Mesenteric fat pad (tissue), 1 donor: Measurements from ENCODE around the gene CEBPB. TPM values are rescaled to one million over a fixed set of nuclear protein-coding genes. Genes with fewer than 3 reads are reported as not detected.

Experiments used
- DNase-seq: peaks from one replicate; pipeline ENCODE4 v3.0.0-alpha.2; 2020; ENCODE audit warnings: low spot score
- total RNA-seq: library from RNA; stranded (reverse); fragmentation: NEBNext Ultra II Directional; extraction: Animal tissue kit (Norgen Biotek cat#: 25700); gene quantifications from one replicate; pipeline ENCODE4 v1.2.1, GENCODE V29; 2021
- donor health status: DM: yes; HTN: yes; CAD: no.

The CEBPB gene
- total RNA-seq, 1 donor from 2014 or later: 434 TPM

GRCh38 chr20:50210066-50210619 lies 19.5 kb downstream of the CEBPB start:
- DNase-seq: no peak

DNA sequence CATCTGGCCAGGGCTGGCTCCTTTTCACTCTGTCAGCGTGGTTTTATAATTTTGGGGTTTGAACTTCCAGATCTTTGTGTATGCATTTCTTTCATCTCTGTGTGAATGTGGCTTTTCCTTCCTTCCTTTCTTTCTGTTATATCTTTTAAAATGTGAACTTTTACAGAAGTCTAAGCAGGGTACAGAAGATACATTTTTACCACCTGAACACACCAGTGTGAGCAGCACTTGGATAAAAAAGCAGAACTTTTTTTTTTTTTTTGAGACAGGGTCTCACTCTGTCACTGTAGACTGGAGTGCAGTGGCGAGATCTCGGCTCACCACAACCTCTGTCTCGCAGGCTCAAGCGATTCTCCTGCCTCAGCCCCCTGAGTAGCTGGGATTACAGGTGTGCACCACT lies 20.5 kb downstream of the CEBPB start:
- no peak for DNase-seq

- DNase-seq: no peak
Measured at GRCh38 chr20:50213531-50214106, 23.0 kb downstream of the CEBPB start.

- DNase-seq: no peak
Measured at GRCh38 chr20:50214226-50215024, 23.8 kb downstream of the CEBPB start.

DNA sequence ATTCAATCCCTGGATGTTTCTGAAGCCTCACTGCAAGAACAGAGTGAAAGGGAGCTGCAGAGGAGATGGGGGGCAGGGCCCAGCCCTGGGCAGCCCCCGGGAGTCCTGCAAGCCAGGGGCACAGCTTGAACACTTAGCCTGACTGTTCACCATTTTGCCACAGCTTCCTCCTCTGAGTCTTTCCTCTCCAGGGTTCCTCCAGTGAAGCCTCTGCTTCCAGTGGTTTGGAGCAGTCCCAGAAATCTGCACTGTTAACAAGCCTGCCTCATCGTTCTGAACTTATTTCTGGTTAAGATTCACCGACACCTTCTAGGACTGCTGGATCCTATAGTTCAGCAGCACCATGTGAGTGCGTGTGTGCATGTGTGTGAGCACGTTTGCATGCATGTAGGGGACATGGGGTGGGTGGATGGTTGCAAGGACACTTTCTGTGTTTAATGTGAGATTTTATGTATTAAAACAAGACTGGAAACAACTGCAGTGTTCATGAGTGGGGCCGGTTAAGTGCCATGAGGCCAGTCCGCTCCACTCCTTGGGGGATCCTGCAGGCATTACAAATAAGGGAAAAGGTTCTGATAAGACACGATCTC lies 24.6 kb downstream of the CEBPB start:
- DNase-seq: no peak

DNA sequence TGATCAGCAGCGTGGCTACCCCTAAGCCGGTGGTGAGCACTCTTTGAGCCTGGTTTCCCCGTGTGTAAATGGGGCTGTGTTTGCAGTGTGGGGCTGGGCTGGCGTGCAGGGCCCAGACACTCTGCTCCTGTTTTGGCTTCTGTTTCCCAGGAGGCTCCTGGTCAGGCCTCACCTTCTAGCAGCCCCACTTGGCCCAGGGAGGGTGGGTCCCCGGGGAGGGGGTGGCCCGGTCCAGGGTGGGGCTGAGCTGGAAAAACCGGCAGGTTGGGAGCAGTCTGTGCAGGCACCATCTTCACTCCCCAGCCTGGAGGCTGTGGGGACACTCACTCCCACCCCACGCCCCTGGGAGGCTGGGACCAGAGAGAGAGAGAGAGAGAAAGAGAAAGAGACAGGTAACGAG lies 25.3 kb downstream of the CEBPB start:
- no peak for DNase-seq

DNA sequence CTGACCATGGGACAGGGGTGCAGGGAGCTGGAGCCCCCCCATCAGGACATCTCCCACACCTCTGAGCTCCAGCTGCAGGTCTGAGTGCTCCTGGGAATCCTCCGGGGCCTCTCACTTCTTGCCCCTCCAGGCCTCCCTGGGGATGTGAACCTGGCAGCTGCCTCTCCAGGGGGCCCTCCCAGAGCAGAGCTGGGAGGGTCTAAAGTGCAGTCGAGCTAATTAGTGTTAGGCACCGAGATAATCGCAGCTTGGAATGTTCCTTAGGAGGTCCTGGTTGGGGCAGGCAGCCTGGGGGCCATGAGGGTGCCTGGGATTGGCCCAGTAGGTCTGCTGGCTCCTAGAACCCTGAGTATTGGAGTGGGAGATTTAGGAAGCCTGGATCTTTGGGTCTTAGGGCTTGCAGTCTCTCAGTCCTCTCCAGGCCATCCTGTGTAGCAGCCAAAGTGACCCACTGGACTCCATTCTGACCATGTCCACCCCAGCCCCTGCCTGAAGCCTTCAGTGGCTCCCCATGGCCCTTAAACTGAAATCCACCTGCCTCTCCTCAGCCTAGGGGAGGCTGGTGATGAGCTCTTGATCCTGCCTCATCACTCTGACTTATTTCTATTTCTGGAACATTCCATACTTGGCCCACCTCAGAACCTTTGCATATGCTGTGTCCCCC lies 26.0 kb downstream of the CEBPB start:
- DNase-seq: no peak

DNA sequence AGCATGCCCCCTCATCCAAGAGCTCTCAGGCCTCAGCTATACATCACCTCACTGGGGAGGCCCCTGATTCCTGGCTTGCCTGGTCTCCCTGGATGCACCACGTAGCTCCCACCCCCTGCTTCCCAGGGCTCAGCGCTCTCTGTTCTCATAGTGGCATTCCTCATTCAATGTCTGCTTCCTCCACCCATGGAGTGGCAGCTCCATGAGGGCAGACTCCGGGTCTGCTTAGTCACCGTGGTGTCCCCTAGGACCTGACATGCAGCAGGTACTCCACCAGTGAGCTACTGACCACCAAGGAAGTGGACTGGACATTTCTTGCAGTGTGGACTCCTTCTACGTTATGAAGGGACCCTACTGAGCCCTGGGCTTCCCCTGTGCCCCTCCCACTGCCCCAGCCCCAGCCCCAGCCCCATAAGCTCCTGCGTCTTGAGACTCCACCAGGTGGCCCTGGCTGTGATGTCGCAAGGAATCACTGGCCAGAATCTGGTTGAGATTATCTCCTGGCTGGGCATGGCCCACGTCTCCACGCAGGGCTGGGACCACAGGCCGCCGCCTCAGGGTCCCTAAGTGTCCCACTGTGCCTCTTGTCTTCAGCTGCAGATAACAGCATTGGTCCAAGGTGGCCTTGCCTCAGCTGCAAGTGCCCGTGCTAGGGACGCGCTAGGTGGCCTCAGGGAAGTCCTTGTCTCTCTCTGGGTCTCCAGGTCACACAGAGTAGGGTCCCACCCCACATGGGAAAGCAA lies 26.7 kb downstream of the CEBPB start:
- DNase-seq: no peak

GRCh38 chr20:50218987-50219435 lies 28.4 kb downstream of the CEBPB start:
- no peak for DNase-seq

GRCh38 chr20:50219600-50219999 lies 29.0 kb downstream of the CEBPB start:
- DNase-seq: no peak

- DNase-seq: no peak
Measured at GRCh38 chr20:50220093-50220893, 29.7 kb downstream of the CEBPB start.

GRCh38 chr20:50220894-50221365 lies 30.3 kb downstream of the CEBPB start:
- no peak for DNase-seq

DNA sequence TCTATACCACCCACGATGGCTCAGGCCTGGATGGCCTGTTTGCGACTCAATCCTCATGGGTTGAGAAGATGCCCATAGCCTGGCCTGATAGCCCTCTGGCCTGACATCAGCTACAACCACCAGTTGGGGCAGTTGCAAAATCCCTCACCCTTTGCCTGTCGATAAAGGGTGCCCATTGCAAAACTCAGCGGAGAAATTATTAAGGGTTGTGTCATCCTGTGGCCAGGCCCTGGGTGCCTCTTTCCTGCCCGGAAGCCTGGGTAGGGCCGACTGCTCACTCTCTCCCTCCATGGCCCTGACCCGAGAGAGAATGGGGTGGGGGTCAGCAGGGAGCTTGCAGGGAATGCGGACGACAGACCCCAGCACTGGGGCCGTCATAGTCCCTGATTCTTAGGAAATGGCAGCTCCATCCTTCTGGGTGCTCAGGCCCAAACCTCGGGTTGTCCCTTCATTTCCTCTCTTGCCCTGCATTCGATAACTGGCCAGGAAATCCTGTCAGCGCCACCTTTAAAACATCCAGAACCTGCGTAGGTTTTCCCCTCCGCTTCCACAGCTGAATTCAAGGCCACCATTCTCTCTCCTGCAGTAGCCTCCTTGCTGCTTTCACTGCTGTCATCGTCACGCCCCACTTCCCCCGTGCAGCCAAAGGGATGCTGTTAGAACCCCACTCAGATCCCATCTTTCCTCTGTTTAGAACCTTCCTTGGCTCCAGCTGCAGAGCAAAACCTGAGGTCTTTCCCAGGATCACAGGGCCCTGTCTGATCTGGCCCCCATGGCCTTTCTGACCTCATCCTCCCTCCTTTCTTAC lies 31.1 kb downstream of the CEBPB start:
- no peak for DNase-seq

GRCh38 chr20:50222309-50223038 lies 31.8 kb downstream of the CEBPB start:
- DNase-seq: no peak

DNA sequence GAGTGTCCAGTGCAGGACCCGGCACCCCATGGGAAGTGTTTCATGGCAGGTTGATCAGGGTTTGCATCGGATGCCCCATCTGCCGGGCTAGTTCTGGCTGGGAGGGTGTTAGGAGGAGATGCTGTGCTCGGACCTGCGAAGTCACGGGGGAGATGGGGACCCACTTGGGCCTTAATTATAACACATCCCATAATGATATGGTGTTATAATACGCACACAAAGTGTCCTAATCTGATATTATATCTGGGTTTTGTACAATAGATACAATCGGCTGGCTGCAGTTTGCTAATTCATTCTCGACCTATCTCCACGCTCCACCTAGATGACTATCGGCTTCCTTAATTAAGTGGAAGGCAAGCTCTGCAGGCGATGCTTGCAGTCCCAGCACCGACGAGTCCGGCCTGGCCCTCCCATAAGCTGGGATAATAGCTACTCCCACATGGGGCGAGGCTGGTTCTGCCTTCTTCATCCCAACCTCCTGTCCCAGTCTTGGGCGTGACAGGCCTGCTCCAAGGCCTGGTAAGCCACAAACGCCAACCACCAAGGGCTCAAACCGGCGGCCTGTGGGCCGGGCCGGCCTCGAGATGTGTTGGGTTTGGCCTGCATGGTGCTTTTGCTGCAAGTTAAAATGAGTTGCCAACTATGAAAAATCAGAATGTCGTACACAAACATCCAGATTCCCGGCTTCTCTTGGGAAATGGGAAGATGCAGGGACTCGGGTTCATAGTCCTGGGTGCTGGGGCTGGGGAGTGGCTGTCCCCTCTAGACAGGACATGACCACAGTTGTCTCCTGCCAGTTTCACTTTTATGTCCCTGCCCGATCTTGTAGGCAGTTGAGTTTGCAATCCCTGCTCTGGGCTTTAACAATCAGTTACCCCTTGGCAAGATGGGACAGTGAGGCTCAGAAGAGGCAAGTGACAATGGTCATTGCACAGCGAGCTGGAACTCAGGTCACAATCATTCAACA lies 32.7 kb downstream of the CEBPB start:
- no peak for DNase-seq

GRCh38 chr20:50224052-50224451 lies 33.4 kb downstream of the CEBPB start:
- DNase-seq: no peak
